Astrocyte (in vitro differentiated cells and primary cell): ENCODE measurements around the gene BTBD1. TPM values are rescaled to one million over a fixed set of nuclear protein-coding genes. Genes with fewer than 3 reads are reported as not detected.

Source experiments
- DNase-seq: peaks from one replicate; pipeline ENCODE4 v3.0.0-alpha.2; 2010; ENCODE audit warnings: low read depth
- FAIRE-seq: peaks from 2 replicates; lab custom pipeline; 2011; peaks lifted over from hg19 to GRCh38; lab: Jason Lieb, UNC
- H2AFZ ChIP-seq: 2 replicates; pipeline ENCODE4 v1.6.0; 2012; ENCODE audit warnings: low read depth, low read length, inconsistent platforms
- H3K27ac ChIP-seq: 2 replicates; pipeline ENCODE4 v1.5.1; 2011; ENCODE audit warnings: low read depth, low read length, inconsistent platforms
- H3K27me3 ChIP-seq: 2 replicates; pipeline ENCODE4 v1.6.0; 2011; ENCODE audit warnings: low read length, inconsistent platforms; ENCODE audit not compliant: insufficient read depth
- H3K36me3 ChIP-seq: 2 replicates; pipeline ENCODE4 v1.5.1; 2011; ENCODE audit warnings: low read length, inconsistent platforms; ENCODE audit not compliant: insufficient read depth
- H3K4me1 ChIP-seq: 2 replicates; pipeline ENCODE4 v1.5.1; 2011; ENCODE audit warnings: low read length, inconsistent platforms; ENCODE audit not compliant: insufficient read depth
- H3K4me2 ChIP-seq: 2 replicates; pipeline ENCODE4 v1.6.0; 2012; ENCODE audit warnings: low read length, inconsistent platforms
- H3K4me3 ChIP-seq: 2 replicates; pipeline ENCODE4 v1.5.1; 2011; ENCODE audit warnings: low read depth, mild to moderate bottlenecking, low read length, inconsistent platforms; ENCODE audit not compliant: insufficient read depth
- H3K79me2 ChIP-seq: 2 replicates; pipeline ENCODE4 v1.6.0; 2012; ENCODE audit warnings: mild to moderate bottlenecking, low read length, inconsistent platforms; ENCODE audit not compliant: insufficient read depth
- H3K9ac ChIP-seq: 2 replicates; pipeline ENCODE4 v1.6.0; 2012; ENCODE audit warnings: mild to moderate bottlenecking, low read length, inconsistent platforms
- H3K9me3 ChIP-seq: 2 replicates; pipeline ENCODE4 v1.5.1; 2012; ENCODE audit warnings: low read depth, mild to moderate bottlenecking, low read length, inconsistent platforms; ENCODE audit not compliant: insufficient read depth
- H4K20me1 ChIP-seq: 2 replicates; pipeline ENCODE4 v1.6.0; 2012; ENCODE audit warnings: low read length, inconsistent platforms; ENCODE audit not compliant: insufficient read depth
- H3K27ac Mint-ChIP-seq: one replicate; pipeline ENCODE4 v1.8.0; 2021; ENCODE audit warnings: mild to moderate bottlenecking, mixed read lengths; ENCODE audit not compliant: unreplicated experiment
- H3K27me3 Mint-ChIP-seq: one replicate; pipeline ENCODE4 v1.8.0; 2021; ENCODE audit warnings: low read depth, mixed read lengths; ENCODE audit not compliant: unreplicated experiment
- H3K36me3 Mint-ChIP-seq: one replicate; pipeline ENCODE4 v1.8.0; 2021; ENCODE audit warnings: low read depth, mixed read lengths; ENCODE audit not compliant: unreplicated experiment
- H3K4me1 Mint-ChIP-seq: one replicate; pipeline ENCODE4 v1.8.0; 2021; ENCODE audit warnings: low read depth, mixed read lengths; ENCODE audit not compliant: unreplicated experiment
- H3K4me3 Mint-ChIP-seq: one replicate; pipeline ENCODE4 v1.8.0; 2021; ENCODE audit warnings: mild to moderate bottlenecking, moderate library complexity, mixed read lengths; ENCODE audit not compliant: unreplicated experiment
- H3K9me3 Mint-ChIP-seq: one replicate; pipeline ENCODE4 v1.8.0; 2021; ENCODE audit warnings: mild to moderate bottlenecking, mixed read lengths; ENCODE audit not compliant: unreplicated experiment
- EZH2 ChIP-seq: IDR thresholded peaks from 2 replicates; pipeline ENCODE4 v1.6.1; 2012; ENCODE audit warnings: mild to moderate bottlenecking, low read length, inconsistent platforms; ENCODE audit not compliant: insufficient read depth
- total RNA-seq: library from RNA; stranded (reverse); gene quantifications from 2 replicates; pipeline ENCODE4 v1.2.1, GENCODE V29; 2021
- TF ChIP-seq, protein P1 (sequence below): IDR thresholded peaks from 2 replicates; pipeline ENCODE4 v1.5.1; 2011; ENCODE audit warnings: low read depth, mild to moderate bottlenecking, inconsistent platforms, low read length, moderate library complexity; ENCODE audit not compliant: insufficient read depth

Gene BTBD1
- total RNA-seq, 1 donor from 2014 or later: 61.1 TPM

DNA sequence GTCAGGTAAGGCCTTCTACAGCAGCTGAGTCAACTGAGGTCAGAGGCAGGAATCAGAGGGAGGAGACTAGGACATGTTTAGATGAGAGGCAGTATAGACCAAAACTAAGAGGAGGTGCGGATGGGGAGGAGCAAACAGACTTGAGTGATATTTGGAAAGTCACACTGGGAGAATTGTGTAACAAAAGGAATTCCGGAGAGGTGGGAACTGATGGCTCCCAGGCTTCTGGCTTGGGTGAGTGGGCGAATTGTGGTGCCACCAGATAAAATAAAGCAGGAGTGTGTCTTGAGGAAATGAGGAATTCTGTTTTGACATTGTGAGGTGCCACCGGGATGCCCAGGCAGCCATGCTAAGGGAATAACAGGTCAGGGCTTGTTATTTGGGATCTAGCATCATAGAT is 37.1 kb upstream of the BTBD1 start:
- H3K4me1 Mint-ChIP-seq: peaks cover 3% of the 10 kb centered on the region
- H3K4me3 ChIP-seq: no peak overlapping the region
- peaks cover 41% of the 10 kb centered on the region for H3K27me3 Mint-ChIP-seq
- H3K4me1 ChIP-seq: peaks cover 11% of the 10 kb centered on the region
- H3K9me3 Mint-ChIP-seq: peaks cover 11% of the 10 kb centered on the region
- H3K27ac ChIP-seq: no peak overlapping the region
- H3K9ac ChIP-seq: no peak overlapping the region
- no peak overlapping the region for H3K4me2 ChIP-seq
- no peak overlapping the region for H3K27ac Mint-ChIP-seq
- H3K9me3 ChIP-seq: no peaks in the 10 kb centered on the region
- H3K27me3 ChIP-seq: peaks cover 18% of the 10 kb centered on the region
- no peak for FAIRE-seq
- H2AFZ ChIP-seq: no peak overlapping the region
- H3K36me3 ChIP-seq: no peaks in the 10 kb centered on the region
- DNase-seq: no peak
- no peak overlapping the region for H3K4me3 Mint-ChIP-seq
- no peaks in the 10 kb centered on the region for H3K36me3 Mint-ChIP-seq
- no peaks in the 10 kb centered on the region for H4K20me1 ChIP-seq
- TF ChIP-seq, protein P1, sequence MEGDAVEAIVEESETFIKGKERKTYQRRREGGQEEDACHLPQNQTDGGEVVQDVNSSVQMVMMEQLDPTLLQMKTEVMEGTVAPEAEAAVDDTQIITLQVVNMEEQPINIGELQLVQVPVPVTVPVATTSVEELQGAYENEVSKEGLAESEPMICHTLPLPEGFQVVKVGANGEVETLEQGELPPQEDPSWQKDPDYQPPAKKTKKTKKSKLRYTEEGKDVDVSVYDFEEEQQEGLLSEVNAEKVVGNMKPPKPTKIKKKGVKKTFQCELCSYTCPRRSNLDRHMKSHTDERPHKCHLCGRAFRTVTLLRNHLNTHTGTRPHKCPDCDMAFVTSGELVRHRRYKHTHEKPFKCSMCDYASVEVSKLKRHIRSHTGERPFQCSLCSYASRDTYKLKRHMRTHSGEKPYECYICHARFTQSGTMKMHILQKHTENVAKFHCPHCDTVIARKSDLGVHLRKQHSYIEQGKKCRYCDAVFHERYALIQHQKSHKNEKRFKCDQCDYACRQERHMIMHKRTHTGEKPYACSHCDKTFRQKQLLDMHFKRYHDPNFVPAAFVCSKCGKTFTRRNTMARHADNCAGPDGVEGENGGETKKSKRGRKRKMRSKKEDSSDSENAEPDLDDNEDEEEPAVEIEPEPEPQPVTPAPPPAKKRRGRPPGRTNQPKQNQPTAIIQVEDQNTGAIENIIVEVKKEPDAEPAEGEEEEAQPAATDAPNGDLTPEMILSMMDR: no peak
- no peak for TF ChIP-seq EZH2
- H3K79me2 ChIP-seq: no peaks in the 10 kb centered on the region

DNA sequence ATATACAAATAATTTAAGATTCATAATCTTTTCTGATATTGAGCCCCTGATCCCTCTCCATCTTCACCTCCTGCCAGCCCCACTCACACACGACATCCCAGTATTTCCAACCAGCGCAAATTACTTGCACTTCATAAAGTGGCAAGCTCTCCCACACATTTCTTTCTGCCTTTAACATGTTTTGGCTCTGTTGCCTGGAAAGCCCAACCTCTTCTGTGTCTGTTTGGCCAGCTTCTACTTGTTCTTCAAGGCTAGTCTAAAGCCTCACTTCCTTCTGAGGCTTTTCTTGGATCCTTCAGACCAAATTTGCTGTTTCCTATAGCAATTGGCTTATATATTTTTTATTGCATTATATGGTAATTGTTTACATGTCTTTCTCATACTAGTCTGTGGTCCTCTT is 35.3 kb upstream of the BTBD1 start:
- Mint-ChIP-seq H3K36me3 (peaks cover 6% of the 10 kb centered on the region), H3K9me3 (peaks cover 15% of the 10 kb centered on the region), H3K4me3 (no peak overlapping the region), H3K4me1 (no peaks in the 10 kb centered on the region), H3K27ac (no peak overlapping the region), H3K27me3 (peaks cover 32% of the 10 kb centered on the region)
- Histone ChIP-seq H3K27ac (no peak overlapping the region), H3K27me3 (peaks cover 19% of the 10 kb centered on the region), H3K4me1 (peaks cover 4% of the 10 kb centered on the region), H3K36me3 (no peaks in the 10 kb centered on the region), H3K4me2 (no peak overlapping the region), H4K20me1 (no peaks in the 10 kb centered on the region), H2AFZ (no peak overlapping the region), H3K9me3 (no peaks in the 10 kb centered on the region), H3K4me3 (no peak overlapping the region), H3K9ac (no peak overlapping the region), H3K79me2 (no peaks in the 10 kb centered on the region)
- no peak for TF ChIP-seq EZH2
- TF ChIP-seq, protein P1: no peak
- no peak for DNase-seq
- FAIRE-seq: no peak

DNA sequence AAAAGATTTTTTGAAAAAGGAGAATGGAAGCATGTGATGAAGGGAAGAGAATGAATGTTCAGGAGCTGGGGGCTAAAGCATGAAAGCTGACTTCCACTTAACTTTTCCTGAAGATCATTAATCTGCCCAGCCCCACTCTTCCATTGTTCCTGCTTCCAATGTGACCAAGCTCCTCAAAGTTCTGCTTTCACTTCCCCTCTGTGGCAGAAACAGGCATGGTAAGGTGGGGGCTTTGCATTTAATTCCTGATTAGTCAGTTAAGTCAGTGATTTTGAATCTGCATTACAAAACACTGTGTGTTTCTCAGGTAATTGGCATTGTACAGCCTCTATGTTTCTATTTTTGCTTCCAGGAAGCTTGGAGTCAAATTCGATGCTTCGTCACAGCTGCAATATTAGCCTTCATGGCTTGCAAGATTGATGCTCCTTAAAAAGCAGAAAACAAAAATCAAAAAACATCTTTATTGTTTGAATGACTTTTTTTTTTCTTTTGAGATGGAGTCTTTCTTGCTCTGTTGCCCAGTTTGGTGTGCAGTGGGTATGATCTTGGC is 33.1 kb upstream of the BTBD1 start:
- Histone ChIP-seq H3K79me2 (no peaks in the 10 kb centered on the region), H3K27me3 (peaks cover 17% of the 10 kb centered on the region), H3K9ac (no peak overlapping the region), H3K27ac (no peak overlapping the region), H3K9me3 (no peaks in the 10 kb centered on the region), H3K4me3 (no peak overlapping the region), H2AFZ (no peak overlapping the region), H3K36me3 (no peaks in the 10 kb centered on the region), H4K20me1 (no peaks in the 10 kb centered on the region), H3K4me1 (no peaks in the 10 kb centered on the region), H3K4me2 (no peak overlapping the region)
- H3K27ac Mint-ChIP-seq: no peak overlapping the region
- DNase-seq (no peak), FAIRE-seq (no peak)
- no peak overlapping the region for H3K4me3 Mint-ChIP-seq
- H3K4me1 Mint-ChIP-seq: no peaks in the 10 kb centered on the region
- H3K27me3 Mint-ChIP-seq: peaks cover 19% of the 10 kb centered on the region
- peaks cover 6% of the 10 kb centered on the region for H3K36me3 Mint-ChIP-seq
- H3K9me3 Mint-ChIP-seq: peaks cover 14% of the 10 kb centered on the region
- TF ChIP-seq, protein P1: no peak
- no peak for TF ChIP-seq EZH2
